RWPE1 (cell line): Measurements from ENCODE around the gene JAKMIP3.

ENCODE experiments used
- CTCF ChIA-PET: fragments of 350-600 bp; sonication (Branson Sonifier 250); formaldehyde crosslinking; extraction: SDS; loops from one replicate; lab custom pipeline; 2021; lab: Yijun Ruan, JAX
- POLR2A ChIA-PET: fragments of 400-600 bp; formaldehyde crosslinking; extraction: SDS; loops from one replicate; lab custom pipeline; 2020; ENCODE audit warnings: antibody characterized with exemption; ENCODE audit not compliant: low non-redundant PET; lab: Yijun Ruan, JAX
- DNase-seq: peaks from one replicate; pipeline ENCODE4 v3.0.0; 2012; ENCODE audit warnings: low spot score
- H3K27ac ChIP-seq: fragments of 450-650 bp; 2 replicates; pipeline ENCODE4 v1.5.1; 2017
- TF ChIP-seq, protein P1 (sequence below): fragments of 450-650 bp; conservative IDR thresholded peaks from 2 replicates; pipeline ENCODE4 v1.5.1; 2017; ENCODE audit warnings: low read depth, mild to moderate bottlenecking

The JAKMIP3 gene

GRCh38 chr10:132099389-132100090, 33.8 kb downstream of the JAKMIP3 start:
- ChIA-PET CTCF (no interaction called here), POLR2A (no interaction called here)
- no peak for DNase-seq
- no peak overlapping the region for H3K27ac ChIP-seq
- TF ChIP-seq, protein P1, sequence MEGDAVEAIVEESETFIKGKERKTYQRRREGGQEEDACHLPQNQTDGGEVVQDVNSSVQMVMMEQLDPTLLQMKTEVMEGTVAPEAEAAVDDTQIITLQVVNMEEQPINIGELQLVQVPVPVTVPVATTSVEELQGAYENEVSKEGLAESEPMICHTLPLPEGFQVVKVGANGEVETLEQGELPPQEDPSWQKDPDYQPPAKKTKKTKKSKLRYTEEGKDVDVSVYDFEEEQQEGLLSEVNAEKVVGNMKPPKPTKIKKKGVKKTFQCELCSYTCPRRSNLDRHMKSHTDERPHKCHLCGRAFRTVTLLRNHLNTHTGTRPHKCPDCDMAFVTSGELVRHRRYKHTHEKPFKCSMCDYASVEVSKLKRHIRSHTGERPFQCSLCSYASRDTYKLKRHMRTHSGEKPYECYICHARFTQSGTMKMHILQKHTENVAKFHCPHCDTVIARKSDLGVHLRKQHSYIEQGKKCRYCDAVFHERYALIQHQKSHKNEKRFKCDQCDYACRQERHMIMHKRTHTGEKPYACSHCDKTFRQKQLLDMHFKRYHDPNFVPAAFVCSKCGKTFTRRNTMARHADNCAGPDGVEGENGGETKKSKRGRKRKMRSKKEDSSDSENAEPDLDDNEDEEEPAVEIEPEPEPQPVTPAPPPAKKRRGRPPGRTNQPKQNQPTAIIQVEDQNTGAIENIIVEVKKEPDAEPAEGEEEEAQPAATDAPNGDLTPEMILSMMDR = no peak

DNA sequence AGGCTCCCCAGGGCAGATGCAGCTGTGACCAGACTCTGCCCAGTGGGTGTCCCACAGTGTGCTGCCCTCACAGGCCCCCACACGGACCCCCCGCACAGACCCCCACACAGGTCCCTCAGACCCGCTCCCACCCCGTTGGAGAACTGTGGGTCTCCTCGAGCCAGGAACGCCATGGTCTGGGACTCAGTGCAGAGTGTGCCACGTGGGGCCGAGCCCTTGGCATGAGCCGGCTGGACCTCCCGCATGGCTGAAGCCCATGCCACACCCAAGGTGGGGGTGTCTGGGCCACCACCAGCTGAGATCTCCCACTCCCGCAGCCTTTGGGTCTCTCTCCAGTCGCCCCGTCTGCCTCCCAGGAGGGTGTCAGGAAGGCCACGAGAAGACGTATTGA, 34.3 kb downstream of the JAKMIP3 start:
- ChIA-PET POLR2A (no interaction called here), CTCF (no interaction called here)
- TF ChIP-seq, protein P1 = no peak
- H3K27ac ChIP-seq = no peak overlapping the region
- DNase-seq = no peak

- TF ChIP-seq, protein P1 = no peak
- CTCF ChIA-PET = interaction anchor here (1.2 kb wide), 1 partner anchor 30 kb away, joined by 4 read pairs; no protein-coding TSS in a partner anchor
Measured at GRCh38 chr10:132100556-132101349, 35.0 kb downstream of the JAKMIP3 start.

DNA sequence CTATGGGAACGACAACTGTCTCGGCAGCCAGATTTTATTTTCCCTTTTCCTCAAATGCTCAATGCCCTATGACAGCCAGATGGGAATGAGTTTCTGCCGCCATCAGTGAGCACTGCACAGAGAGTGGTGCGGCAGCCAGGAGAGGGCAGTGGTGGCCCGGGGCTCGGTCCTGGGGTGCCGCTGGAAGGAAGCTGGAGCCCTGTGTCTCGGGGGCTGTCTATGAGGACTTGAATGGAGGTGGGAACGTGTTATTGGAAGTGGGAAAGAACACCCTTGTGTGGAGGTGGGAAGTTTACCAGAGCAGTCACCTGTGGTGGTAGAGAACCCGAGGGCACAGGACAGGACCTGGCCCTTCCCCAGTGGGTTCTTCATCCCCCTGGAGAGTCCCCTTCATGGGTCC, 35.8 kb downstream of the JAKMIP3 start:
- no peak overlapping the region for H3K27ac ChIP-seq
- TF ChIP-seq, protein P1 = no peak
- no peak for DNase-seq
- POLR2A ChIA-PET = no interaction called here
- CTCF ChIA-PET = interaction anchor here (0.6 to 1.2 kb wide), 2 partner anchors 9 to 29 kb away, joined by 4 to 5 read pairs; no protein-coding TSS in a partner anchor

More at GRCh38 chr10:132100556-132101349, 35.0 kb downstream of the JAKMIP3 start:
- POLR2A ChIA-PET = no interaction called here
- no peak overlapping the region for H3K27ac ChIP-seq
- no peak for DNase-seq

DNA sequence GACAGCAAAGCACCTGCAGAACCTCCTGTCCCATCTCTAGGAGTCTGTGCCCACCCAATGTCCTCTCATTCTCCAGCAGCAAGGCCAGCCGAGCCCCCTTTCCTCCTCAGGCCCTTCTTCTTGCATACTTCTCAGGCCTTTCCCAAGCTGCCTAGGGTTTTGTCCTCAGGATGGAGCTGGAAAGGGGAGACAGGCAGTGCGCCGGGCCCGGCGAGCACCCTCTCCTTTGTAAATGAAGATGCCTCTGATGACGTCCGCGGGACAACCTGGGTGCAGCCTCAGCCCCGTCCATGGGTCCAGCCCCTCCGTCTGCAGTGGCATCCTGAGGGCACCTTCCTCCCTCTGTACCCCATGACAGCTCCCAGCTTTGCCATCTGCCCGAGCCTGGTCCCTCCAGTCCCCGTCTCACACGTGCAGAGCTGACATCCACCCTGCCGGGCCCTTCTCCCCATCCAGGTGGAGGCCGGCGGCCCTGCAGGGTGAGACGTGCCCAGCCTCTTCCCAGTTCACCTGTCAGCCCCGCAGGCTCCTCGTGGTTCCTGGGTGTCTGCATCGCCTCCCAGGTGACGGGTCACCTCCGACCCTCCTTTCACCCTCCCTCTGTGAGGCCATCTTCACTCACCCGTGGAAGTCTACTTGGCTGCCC, 36.4 kb downstream of the JAKMIP3 start:
- TF ChIP-seq, protein P1 = no peak
- DNase-seq = no peak
- POLR2A ChIA-PET = no interaction called here
- H3K27ac ChIP-seq = no peak overlapping the region
- CTCF ChIA-PET = interaction anchor here (0.6 to 1.2 kb wide), 2 partner anchors 9 to 29 kb away, joined by 4 to 5 read pairs; no protein-coding TSS in a partner anchor

DNA sequence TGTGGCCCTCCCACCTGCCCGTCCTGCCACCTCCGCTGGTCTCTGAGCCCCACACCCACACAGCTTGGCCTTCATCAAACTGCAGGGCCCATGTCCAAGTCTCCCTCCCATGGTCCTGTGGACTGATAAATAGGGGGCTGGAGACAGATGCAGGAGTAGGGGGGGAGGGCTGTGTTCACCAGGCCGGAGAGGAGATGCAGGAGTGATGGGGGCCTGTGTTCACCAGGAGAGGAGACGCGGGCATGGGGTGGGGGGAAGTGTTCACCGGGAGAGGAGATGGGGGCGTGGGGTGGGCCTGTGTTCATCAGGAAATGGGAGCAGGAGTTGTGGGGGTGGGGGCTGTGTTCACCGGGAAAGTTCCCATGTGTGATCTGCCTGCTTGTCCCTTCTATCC, 37.0 kb downstream of the JAKMIP3 start:
- no peak overlapping the region for H3K27ac ChIP-seq
- no peak for DNase-seq
- CTCF ChIA-PET = no interaction called here
- TF ChIP-seq, protein P1 = no peak
- POLR2A ChIA-PET = no interaction called here
